NT2/D1 (cell line): ENCODE measurements around the gene GFOD1.

Experiments used
- YY1 ChIP-seq: IDR thresholded peaks from 2 replicates; pipeline ENCODE4 v1.6.1; 2011; ENCODE audit not compliant: insufficient read length, insufficient read depth
- ZNF274 ChIP-seq: IDR thresholded peaks from 2 replicates; pipeline ENCODE4 v1.6.1; 2011; ENCODE audit warnings: mild to moderate bottlenecking, low read depth, low read length

DNA sequence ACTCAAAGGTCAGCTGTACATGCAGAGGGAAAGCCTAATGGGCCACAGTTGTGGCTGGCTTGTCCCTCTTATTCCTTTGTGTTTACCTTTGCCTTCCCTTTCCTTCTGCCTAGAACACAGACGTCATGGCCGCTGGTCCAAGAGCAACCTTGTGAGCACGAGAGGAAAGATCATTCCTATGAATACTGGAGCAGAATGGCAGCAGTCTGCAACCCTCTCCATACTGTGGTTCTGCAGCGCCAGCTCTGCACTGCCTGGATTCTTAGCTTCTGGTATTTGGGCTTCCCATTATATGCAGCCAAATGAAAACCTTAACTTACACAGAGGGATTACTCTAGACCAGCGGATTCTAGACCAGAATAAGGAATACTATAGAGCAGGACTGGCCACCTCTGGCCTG lies 171.5 kb downstream of the GFOD1 start:
- no peak for TF ChIP-seq YY1
- no peak for TF ChIP-seq ZNF274
